SH-SY5Y (cell line): ENCODE data around the gene MTARC2.

Experiments
- GATA2 ChIP-seq: IDR thresholded peaks from 2 replicates; pipeline ENCODE4 v1.6.1; 2011; ENCODE audit warnings: mild to moderate bottlenecking, low read depth, low read length
- GATA3 ChIP-seq: IDR thresholded peaks from 2 replicates; pipeline ENCODE4 v1.6.1; 2011; ENCODE audit warnings: low read depth, mild to moderate bottlenecking, low read length, moderate library complexity

- no peak for TF ChIP-seq GATA2
- TF ChIP-seq GATA3 = no peak
Observed at GRCh38 chr1:220700556-220701179, 47.5 kb upstream of the MTARC2 start.
